Gastrocnemius medialis (tissue), 4 donors: Measurements from ENCODE around the gene SYMPK.

Source experiments
- POLR2A ChIP-seq, 2 donors: fragments of 450-650 bp; IDR thresholded peaks; one replicate each; pipeline ENCODE4 v1.6.1; 2017; ENCODE audit warnings: antibody characterized with exemption in 2 of 2, mild to moderate bottlenecking in 2 of 2, moderate library complexity in 2 of 2
- TF ChIP-seq, protein P1 (sequence below), 5 experiments: fragments of 450-650 bp in 3 of 5; fragments of 200-600 bp in 2 of 5; sonication (generic) in 2 of 5; IDR thresholded peaks in 4 of 5; conservative IDR thresholded peaks in 1 of 5; 1 replicate in 4 of 5; 2 replicates in 1 of 5; pipeline ENCODE4 v1.5.1; 2016 to 2019; ENCODE audit warnings: antibody characterized with exemption in 5 of 5, mild to moderate bottlenecking in 3 of 5, moderate library complexity in 3 of 5

DNA sequence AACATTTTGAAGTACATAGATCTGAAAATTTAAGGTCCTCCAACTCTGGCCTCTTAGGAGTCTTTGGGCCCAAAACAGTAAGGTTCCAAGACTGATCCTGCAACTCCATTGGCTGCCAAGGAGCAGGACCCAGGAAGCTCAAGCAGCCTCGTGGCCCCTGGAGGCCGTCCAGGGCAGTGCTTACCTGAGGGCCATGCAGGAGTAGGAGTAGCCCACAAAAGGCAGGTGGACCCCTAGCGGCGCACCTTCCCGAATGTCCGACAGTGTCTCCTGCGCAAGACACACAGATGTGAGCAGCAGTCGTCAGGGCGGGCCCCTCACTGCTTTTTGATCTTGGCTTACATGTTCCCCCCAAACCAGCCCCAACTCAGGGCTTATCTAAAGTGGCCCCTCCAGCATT is 88.2 kb downstream of the SYMPK start:
- TF ChIP-seq POLR2A (IDR thresholded peaks at IDR 0.05): no peak
- TF ChIP-seq, protein P1, sequence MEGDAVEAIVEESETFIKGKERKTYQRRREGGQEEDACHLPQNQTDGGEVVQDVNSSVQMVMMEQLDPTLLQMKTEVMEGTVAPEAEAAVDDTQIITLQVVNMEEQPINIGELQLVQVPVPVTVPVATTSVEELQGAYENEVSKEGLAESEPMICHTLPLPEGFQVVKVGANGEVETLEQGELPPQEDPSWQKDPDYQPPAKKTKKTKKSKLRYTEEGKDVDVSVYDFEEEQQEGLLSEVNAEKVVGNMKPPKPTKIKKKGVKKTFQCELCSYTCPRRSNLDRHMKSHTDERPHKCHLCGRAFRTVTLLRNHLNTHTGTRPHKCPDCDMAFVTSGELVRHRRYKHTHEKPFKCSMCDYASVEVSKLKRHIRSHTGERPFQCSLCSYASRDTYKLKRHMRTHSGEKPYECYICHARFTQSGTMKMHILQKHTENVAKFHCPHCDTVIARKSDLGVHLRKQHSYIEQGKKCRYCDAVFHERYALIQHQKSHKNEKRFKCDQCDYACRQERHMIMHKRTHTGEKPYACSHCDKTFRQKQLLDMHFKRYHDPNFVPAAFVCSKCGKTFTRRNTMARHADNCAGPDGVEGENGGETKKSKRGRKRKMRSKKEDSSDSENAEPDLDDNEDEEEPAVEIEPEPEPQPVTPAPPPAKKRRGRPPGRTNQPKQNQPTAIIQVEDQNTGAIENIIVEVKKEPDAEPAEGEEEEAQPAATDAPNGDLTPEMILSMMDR (IDR thresholded peaks at IDR 0.05 in 4 of 5, conservative IDR thresholded peaks at IDR 0.05 in 1 of 5): no peak
